ENCODE data around the gene IL25. TPM values are rescaled to one million over a fixed set of nuclear protein-coding genes. Genes with fewer than 3 reads are reported as not detected.
A peak's percentile ranks its signal among the peaks of the same experiment; 100 is the strongest.

The IL25 gene
- total RNA-seq, 1 donor from 2014 or later: not detected

GRCh38 chr14:23353433-23353780, 19.2 kb upstream of the IL25 start:
- H3K36me3 ChIP-seq (ENCODE audit: control insufficient read depth in 3 of 3, insufficient read depth in 3 of 3, low read length in 3 of 3): no peaks in the 10 kb centered on the region
- no peak overlapping the region for H3K27ac ChIP-seq (ENCODE audit: low read depth, low read length)
- no peak overlapping the region for H3K4me3 ChIP-seq (ENCODE audit: low read length in 3 of 3)
- H3K9ac ChIP-seq (ENCODE audit: low read depth in 1 of 3, low read length in 3 of 3): no peak overlapping the region
- peaks cover 22 to 45% (median 45%) of the 10 kb centered on the region in 3 donors for H3K27me3 ChIP-seq (ENCODE audit: control insufficient read depth in 3 of 3, insufficient read depth in 3 of 3, low read length in 3 of 3)
- no peaks in the 10 kb centered on the region for H3K9me3 ChIP-seq (ENCODE audit: control insufficient read depth in 3 of 3, low read length in 3 of 3)
- H3K4me1 ChIP-seq (ENCODE audit: control insufficient read depth in 3 of 3, insufficient read depth in 3 of 3, low read length in 3 of 3): peaks cover 9 to 12% (median 11%) of the 10 kb centered on the region in 3 donors

- Histone ChIP-seq H3K27me3 (ENCODE audit: control insufficient read depth in 3 of 3, insufficient read depth in 3 of 3, low read length in 3 of 3) (peaks cover 22 to 50% (median 45%) of the 10 kb centered on the region in 3 donors), H3K36me3 (ENCODE audit: control insufficient read depth in 3 of 3, insufficient read depth in 3 of 3, low read length in 3 of 3) (no peaks in the 10 kb centered on the region), H3K4me3 (ENCODE audit: low read length in 3 of 3) (no peak overlapping the region), H3K9me3 (ENCODE audit: control insufficient read depth in 3 of 3, low read length in 3 of 3) (no peaks in the 10 kb centered on the region), H3K9ac (ENCODE audit: low read depth in 1 of 3, low read length in 3 of 3) (no peak overlapping the region), H3K4me1 (ENCODE audit: control insufficient read depth in 3 of 3, insufficient read depth in 3 of 3, low read length in 3 of 3) (peaks cover 9 to 12% (median 11%) of the 10 kb centered on the region in 3 donors), H3K27ac (ENCODE audit: low read depth, low read length) (no peak overlapping the region)
These were observed 17.6 kb upstream of the IL25 start for GRCh38 chr14:23354990-23355389.

- peaks cover 22 to 44% (median 41%) of the 10 kb centered on the region in 3 donors for H3K27me3 ChIP-seq (ENCODE audit: control insufficient read depth in 3 of 3, insufficient read depth in 3 of 3, low read length in 3 of 3)
- H3K27ac ChIP-seq (ENCODE audit: low read depth, low read length): no peak overlapping the region
- no peak overlapping the region for H3K9ac ChIP-seq (ENCODE audit: low read depth in 1 of 3, low read length in 3 of 3)
- peaks cover 9 to 12% (median 11%) of the 10 kb centered on the region in 3 donors for H3K4me1 ChIP-seq (ENCODE audit: control insufficient read depth in 3 of 3, insufficient read depth in 3 of 3, low read length in 3 of 3)
- no peaks in the 10 kb centered on the region for H3K36me3 ChIP-seq (ENCODE audit: control insufficient read depth in 3 of 3, insufficient read depth in 3 of 3, low read length in 3 of 3)
- no peak overlapping the region for H3K4me3 ChIP-seq (ENCODE audit: low read length in 3 of 3)
- no peaks in the 10 kb centered on the region for H3K9me3 ChIP-seq (ENCODE audit: control insufficient read depth in 3 of 3, low read length in 3 of 3)
These were observed 16.7 kb upstream of the IL25 start for GRCh38 chr14:23355871-23356435.

GRCh38 chr14:23356662-23357061, 15.9 kb upstream of the IL25 start:
- no peaks in the 10 kb centered on the region for H3K36me3 ChIP-seq (ENCODE audit: control insufficient read depth in 3 of 3, insufficient read depth in 3 of 3, low read length in 3 of 3)
- H3K27me3 ChIP-seq (ENCODE audit: control insufficient read depth in 3 of 3, insufficient read depth in 3 of 3, low read length in 3 of 3): peaks cover 21 to 36% (median 34%) of the 10 kb centered on the region in 3 donors
- H3K4me1 ChIP-seq (ENCODE audit: control insufficient read depth in 3 of 3, insufficient read depth in 3 of 3, low read length in 3 of 3): peaks cover 8 to 10% (median 9%) of the 10 kb centered on the region in 3 donors
- no peak overlapping the region for H3K27ac ChIP-seq (ENCODE audit: low read depth, low read length)
- no peaks in the 10 kb centered on the region for H3K9me3 ChIP-seq (ENCODE audit: control insufficient read depth in 3 of 3, low read length in 3 of 3)
- H3K9ac ChIP-seq (ENCODE audit: low read depth in 1 of 3, low read length in 3 of 3): no peak overlapping the region
- H3K4me3 ChIP-seq (ENCODE audit: low read length in 3 of 3): no peak overlapping the region

GRCh38 chr14:23357261-23357660, 15.3 kb upstream of the IL25 start:
- no peak overlapping the region for H3K27ac ChIP-seq (ENCODE audit: low read depth, low read length)
- no peaks in the 10 kb centered on the region for H3K36me3 ChIP-seq (ENCODE audit: control insufficient read depth in 3 of 3, insufficient read depth in 3 of 3, low read length in 3 of 3)

GRCh38 chr14:23358042-23358441, 14.6 kb upstream of the IL25 start:
- Histone ChIP-seq H3K9ac (ENCODE audit: low read depth in 1 of 3, low read length in 3 of 3) (no peak overlapping the region), H3K4me3 (ENCODE audit: low read length in 3 of 3) (no peak overlapping the region), H3K4me1 (ENCODE audit: control insufficient read depth in 3 of 3, insufficient read depth in 3 of 3, low read length in 3 of 3) (peaks cover 0 to 1% (median 0%) of the 10 kb centered on the region in 3 donors), H3K9me3 (ENCODE audit: control insufficient read depth in 3 of 3, low read length in 3 of 3) (no peaks in the 10 kb centered on the region), H3K36me3 (ENCODE audit: control insufficient read depth in 3 of 3, insufficient read depth in 3 of 3, low read length in 3 of 3) (no peaks in the 10 kb centered on the region), H3K27me3 (ENCODE audit: control insufficient read depth in 3 of 3, insufficient read depth in 3 of 3, low read length in 3 of 3) (peaks cover 14 to 30% (median 22%) of the 10 kb centered on the region in 3 donors), H3K27ac (ENCODE audit: low read depth, low read length) (no peak overlapping the region)

More at GRCh38 chr14:23357261-23357660, 15.3 kb upstream of the IL25 start:
- Histone ChIP-seq H3K27me3 (ENCODE audit: control insufficient read depth in 3 of 3, insufficient read depth in 3 of 3, low read length in 3 of 3) (peaks cover 15 to 34% (median 28%) of the 10 kb centered on the region in 3 donors), H3K4me3 (ENCODE audit: low read length in 3 of 3) (no peak overlapping the region), H3K9ac (ENCODE audit: low read depth in 1 of 3, low read length in 3 of 3) (peak overlapping the region in 1 of 3 donors; percentile 16), H3K9me3 (ENCODE audit: control insufficient read depth in 3 of 3, low read length in 3 of 3) (no peaks in the 10 kb centered on the region), H3K4me1 (ENCODE audit: control insufficient read depth in 3 of 3, insufficient read depth in 3 of 3, low read length in 3 of 3) (peaks cover 3 to 4% (median 3%) of the 10 kb centered on the region in 3 donors)

- no peaks in the 10 kb centered on the region for H3K4me1 ChIP-seq (ENCODE audit: control insufficient read depth in 3 of 3, insufficient read depth in 3 of 3, low read length in 3 of 3)
- H3K4me3 ChIP-seq (ENCODE audit: low read length in 3 of 3): no peak overlapping the region
- no peaks in the 10 kb centered on the region for H3K9me3 ChIP-seq (ENCODE audit: control insufficient read depth in 3 of 3, low read length in 3 of 3)
- H3K27ac ChIP-seq (ENCODE audit: low read depth, low read length): no peak overlapping the region
- peaks cover 9 to 26% (median 15%) of the 10 kb centered on the region in 3 donors for H3K27me3 ChIP-seq (ENCODE audit: control insufficient read depth in 3 of 3, insufficient read depth in 3 of 3, low read length in 3 of 3)
- H3K9ac ChIP-seq (ENCODE audit: low read depth in 1 of 3, low read length in 3 of 3): no peak overlapping the region
- no peaks in the 10 kb centered on the region for H3K36me3 ChIP-seq (ENCODE audit: control insufficient read depth in 3 of 3, insufficient read depth in 3 of 3, low read length in 3 of 3)
These were observed 13.9 kb upstream of the IL25 start for GRCh38 chr14:23358553-23359166.

- Histone ChIP-seq H3K36me3 (ENCODE audit: control insufficient read depth in 3 of 3, insufficient read depth in 3 of 3, low read length in 3 of 3) (no peaks in the 10 kb centered on the region), H3K27me3 (ENCODE audit: control insufficient read depth in 3 of 3, insufficient read depth in 3 of 3, low read length in 3 of 3) (peaks cover 8 to 27% (median 15%) of the 10 kb centered on the region in 3 donors), H3K4me3 (ENCODE audit: low read length in 3 of 3) (no peak overlapping the region), H3K27ac (ENCODE audit: low read depth, low read length) (no peak overlapping the region), H3K9me3 (ENCODE audit: control insufficient read depth in 3 of 3, low read length in 3 of 3) (no peaks in the 10 kb centered on the region), H3K4me1 (ENCODE audit: control insufficient read depth in 3 of 3, insufficient read depth in 3 of 3, low read length in 3 of 3) (peaks cover 0 to 5% (median 1%) of the 10 kb centered on the region in 3 donors), H3K9ac (ENCODE audit: low read depth in 1 of 3, low read length in 3 of 3) (no peak overlapping the region)
These were observed 13.4 kb upstream of the IL25 start for GRCh38 chr14:23359167-23359626.

GRCh38 chr14:23359722-23360447, 12.7 kb upstream of the IL25 start:
- no peak overlapping the region for H3K27ac ChIP-seq (ENCODE audit: low read depth, low read length)
- H3K9me3 ChIP-seq (ENCODE audit: control insufficient read depth in 3 of 3, low read length in 3 of 3): no peaks in the 10 kb centered on the region
- no peaks in the 10 kb centered on the region for H3K36me3 ChIP-seq (ENCODE audit: control insufficient read depth in 3 of 3, insufficient read depth in 3 of 3, low read length in 3 of 3)
- H3K4me3 ChIP-seq (ENCODE audit: low read length in 3 of 3): no peak overlapping the region
- no peak overlapping the region for H3K9ac ChIP-seq (ENCODE audit: low read depth in 1 of 3, low read length in 3 of 3)
- peaks cover 0 to 9% (median 4%) of the 10 kb centered on the region in 3 donors for H3K4me1 ChIP-seq (ENCODE audit: control insufficient read depth in 3 of 3, insufficient read depth in 3 of 3, low read length in 3 of 3)
- peaks cover 8 to 28% (median 18%) of the 10 kb centered on the region in 3 donors for H3K27me3 ChIP-seq (ENCODE audit: control insufficient read depth in 3 of 3, insufficient read depth in 3 of 3, low read length in 3 of 3)

- peaks cover 9 to 31% (median 17%) of the 10 kb centered on the region in 3 donors for H3K27me3 ChIP-seq (ENCODE audit: control insufficient read depth in 3 of 3, insufficient read depth in 3 of 3, low read length in 3 of 3)
- H3K36me3 ChIP-seq (ENCODE audit: control insufficient read depth in 3 of 3, insufficient read depth in 3 of 3, low read length in 3 of 3): no peaks in the 10 kb centered on the region
- no peak overlapping the region for H3K4me3 ChIP-seq (ENCODE audit: low read length in 3 of 3)
- no peaks in the 10 kb centered on the region for H3K9me3 ChIP-seq (ENCODE audit: control insufficient read depth in 3 of 3, low read length in 3 of 3)
- no peak overlapping the region for H3K27ac ChIP-seq (ENCODE audit: low read depth, low read length)
- peaks cover 0 to 11% (median 5%) of the 10 kb centered on the region in 3 donors for H3K4me1 ChIP-seq (ENCODE audit: control insufficient read depth in 3 of 3, insufficient read depth in 3 of 3, low read length in 3 of 3)
- no peak overlapping the region for H3K9ac ChIP-seq (ENCODE audit: low read depth in 1 of 3, low read length in 3 of 3)
These were observed 12.1 kb upstream of the IL25 start for GRCh38 chr14:23360496-23360895.
